ENCODE results near the gene LRP4.
"Not testable (repeated sequence)": the region's sequence is repeated elsewhere in the genome, so short reads cannot be mapped to it uniquely, and the experiment has no call there.

The LRP4 gene

DNA sequence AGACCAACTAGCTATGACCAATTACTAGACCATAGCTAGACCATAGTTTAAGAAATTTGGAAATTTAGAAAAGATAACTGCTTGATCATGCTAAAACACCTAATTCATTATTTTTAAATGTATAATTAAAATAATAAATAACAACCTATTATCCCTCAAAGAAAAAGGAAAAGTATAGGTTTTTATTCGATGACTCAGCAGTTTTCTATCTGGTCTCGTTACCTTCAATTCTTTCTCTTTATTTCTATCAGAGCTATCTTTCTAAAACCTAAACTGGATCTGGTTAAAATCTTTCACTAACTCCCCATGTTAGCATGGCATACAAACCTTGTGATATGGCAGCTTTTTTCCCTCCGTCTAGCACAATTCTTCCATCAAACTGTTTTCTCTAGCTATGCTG lies 45.5 kb upstream of the LRP4 start:
- Histone ChIP-seq H3K27ac (replicated peaks) (no peak overlapping the region), H3K4me3 (replicated peaks; ENCODE audit: insufficient read depth, low read length) (no peak overlapping the region), H3K27me3 (ENCODE audit: insufficient read depth, poor library complexity, severe bottlenecking) (no peaks in the 10 kb centered on the region)
- DNase-seq (ENCODE audit: low read depth in 1 of 2, low spot score in 1 of 2): no peak
- TF ChIP-seq GABPA (IDR thresholded peaks at IDR 0.05; ENCODE audit: low read depth): no peak
- no peak for TF ChIP-seq POLR2AphosphoS5 (IDR thresholded peaks at IDR 0.05; ENCODE audit: low read depth)
- TF ChIP-seq, protein P1, sequence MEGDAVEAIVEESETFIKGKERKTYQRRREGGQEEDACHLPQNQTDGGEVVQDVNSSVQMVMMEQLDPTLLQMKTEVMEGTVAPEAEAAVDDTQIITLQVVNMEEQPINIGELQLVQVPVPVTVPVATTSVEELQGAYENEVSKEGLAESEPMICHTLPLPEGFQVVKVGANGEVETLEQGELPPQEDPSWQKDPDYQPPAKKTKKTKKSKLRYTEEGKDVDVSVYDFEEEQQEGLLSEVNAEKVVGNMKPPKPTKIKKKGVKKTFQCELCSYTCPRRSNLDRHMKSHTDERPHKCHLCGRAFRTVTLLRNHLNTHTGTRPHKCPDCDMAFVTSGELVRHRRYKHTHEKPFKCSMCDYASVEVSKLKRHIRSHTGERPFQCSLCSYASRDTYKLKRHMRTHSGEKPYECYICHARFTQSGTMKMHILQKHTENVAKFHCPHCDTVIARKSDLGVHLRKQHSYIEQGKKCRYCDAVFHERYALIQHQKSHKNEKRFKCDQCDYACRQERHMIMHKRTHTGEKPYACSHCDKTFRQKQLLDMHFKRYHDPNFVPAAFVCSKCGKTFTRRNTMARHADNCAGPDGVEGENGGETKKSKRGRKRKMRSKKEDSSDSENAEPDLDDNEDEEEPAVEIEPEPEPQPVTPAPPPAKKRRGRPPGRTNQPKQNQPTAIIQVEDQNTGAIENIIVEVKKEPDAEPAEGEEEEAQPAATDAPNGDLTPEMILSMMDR (IDR thresholded peaks at IDR 0.05; ENCODE audit: insufficient read depth, low read length): no peak

DNA sequence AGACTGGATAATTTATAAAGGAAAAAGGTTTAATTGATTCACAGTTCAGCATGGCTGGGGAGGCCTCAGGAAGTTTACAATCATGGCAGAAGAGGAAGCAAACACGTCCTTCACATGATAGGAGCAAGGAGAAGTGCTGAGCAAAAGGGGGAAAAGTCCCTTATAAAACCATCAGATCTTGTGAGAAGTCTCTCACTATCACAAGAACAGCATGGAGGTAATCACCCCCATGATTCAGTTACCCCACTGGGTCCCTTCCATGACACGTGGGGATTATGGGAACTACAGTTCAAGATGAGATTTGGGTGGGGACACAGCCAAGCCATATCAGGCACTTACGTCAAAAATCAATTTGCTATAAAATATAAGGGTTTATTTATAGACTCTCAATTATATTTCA lies 43.5 kb upstream of the LRP4 start:
- DNase-seq (ENCODE audit: low read depth in 1 of 2, low spot score in 1 of 2); H3K27ac ChIP-seq (replicated peaks); H3K4me3 ChIP-seq (replicated peaks; ENCODE audit: insufficient read depth, low read length); H3K27me3 ChIP-seq (ENCODE audit: insufficient read depth, poor library complexity, severe bottlenecking): not testable (repeated sequence)

DNA sequence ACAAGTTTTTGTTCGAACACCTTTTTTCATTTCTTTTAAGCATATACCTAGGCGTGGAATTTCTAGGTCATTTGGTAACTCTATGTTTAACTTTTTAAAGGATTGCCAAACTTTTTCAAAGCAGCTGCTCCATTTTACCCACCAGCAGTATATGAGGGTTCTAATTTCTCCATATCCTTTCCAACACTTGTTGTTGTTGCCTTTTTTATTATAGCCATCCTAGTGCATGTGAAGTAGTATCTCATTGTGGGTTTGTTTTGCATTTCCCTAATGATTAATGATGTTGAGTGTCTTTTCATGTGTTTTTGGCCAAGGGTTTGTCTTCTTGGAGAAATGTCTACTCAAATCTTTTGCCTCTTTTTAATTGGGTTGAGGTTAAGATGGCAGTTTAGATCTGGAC lies 42.7 kb upstream of the LRP4 start:
- TF ChIP-seq GABPA (IDR thresholded peaks at IDR 0.05; ENCODE audit: low read depth) (no peak), SPI1 (IDR thresholded peaks at IDR 0.05; ENCODE audit: borderline replicate concordance, low read depth) (no peak), POLR2AphosphoS5 (IDR thresholded peaks at IDR 0.05; ENCODE audit: low read depth) (no peak)
- TF ChIP-seq, protein P2, sequence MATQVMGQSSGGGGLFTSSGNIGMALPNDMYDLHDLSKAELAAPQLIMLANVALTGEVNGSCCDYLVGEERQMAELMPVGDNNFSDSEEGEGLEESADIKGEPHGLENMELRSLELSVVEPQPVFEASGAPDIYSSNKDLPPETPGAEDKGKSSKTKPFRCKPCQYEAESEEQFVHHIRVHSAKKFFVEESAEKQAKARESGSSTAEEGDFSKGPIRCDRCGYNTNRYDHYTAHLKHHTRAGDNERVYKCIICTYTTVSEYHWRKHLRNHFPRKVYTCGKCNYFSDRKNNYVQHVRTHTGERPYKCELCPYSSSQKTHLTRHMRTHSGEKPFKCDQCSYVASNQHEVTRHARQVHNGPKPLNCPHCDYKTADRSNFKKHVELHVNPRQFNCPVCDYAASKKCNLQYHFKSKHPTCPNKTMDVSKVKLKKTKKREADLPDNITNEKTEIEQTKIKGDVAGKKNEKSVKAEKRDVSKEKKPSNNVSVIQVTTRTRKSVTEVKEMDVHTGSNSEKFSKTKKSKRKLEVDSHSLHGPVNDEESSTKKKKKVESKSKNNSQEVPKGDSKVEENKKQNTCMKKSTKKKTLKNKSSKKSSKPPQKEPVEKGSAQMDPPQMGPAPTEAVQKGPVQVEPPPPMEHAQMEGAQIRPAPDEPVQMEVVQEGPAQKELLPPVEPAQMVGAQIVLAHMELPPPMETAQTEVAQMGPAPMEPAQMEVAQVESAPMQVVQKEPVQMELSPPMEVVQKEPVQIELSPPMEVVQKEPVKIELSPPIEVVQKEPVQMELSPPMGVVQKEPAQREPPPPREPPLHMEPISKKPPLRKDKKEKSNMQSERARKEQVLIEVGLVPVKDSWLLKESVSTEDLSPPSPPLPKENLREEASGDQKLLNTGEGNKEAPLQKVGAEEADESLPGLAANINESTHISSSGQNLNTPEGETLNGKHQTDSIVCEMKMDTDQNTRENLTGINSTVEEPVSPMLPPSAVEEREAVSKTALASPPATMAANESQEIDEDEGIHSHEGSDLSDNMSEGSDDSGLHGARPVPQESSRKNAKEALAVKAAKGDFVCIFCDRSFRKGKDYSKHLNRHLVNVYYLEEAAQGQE (IDR thresholded peaks at IDR 0.05; ENCODE audit: insufficient replicate concordance, low read depth): no peak
- TF ChIP-seq, protein P1 (IDR thresholded peaks at IDR 0.05; ENCODE audit: insufficient read depth, low read length): no peak

DNA sequence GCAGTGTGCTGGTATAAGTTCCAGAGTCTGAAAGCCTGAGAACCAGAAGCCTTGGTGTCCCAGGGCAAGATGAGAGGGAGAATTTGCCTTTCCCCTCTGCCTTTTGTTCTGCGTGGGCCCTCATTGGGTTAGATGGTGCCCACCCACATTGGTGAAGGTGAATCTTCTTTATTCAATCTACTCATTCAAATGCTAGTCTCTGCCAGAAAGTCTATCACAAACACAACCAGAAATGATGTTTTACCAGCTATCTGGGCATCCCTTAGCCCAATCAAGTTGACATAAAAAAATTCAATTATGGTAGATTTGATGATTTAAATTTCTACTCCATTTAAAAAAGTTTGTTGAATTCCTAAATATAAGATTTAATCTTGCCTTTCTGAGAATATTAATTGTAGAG lies 40.4 kb upstream of the LRP4 start:
- DNase-seq (ENCODE audit: low read depth in 1 of 2, low spot score in 1 of 2): no peak
- H3K4me3 ChIP-seq (replicated peaks; ENCODE audit: insufficient read depth, low read length): no peak overlapping the region
- no peak overlapping the region for H3K27ac ChIP-seq (replicated peaks)
- H3K27me3 ChIP-seq (ENCODE audit: insufficient read depth, poor library complexity, severe bottlenecking): no peaks in the 10 kb centered on the region
- no peak for TF ChIP-seq POLR2AphosphoS5 (IDR thresholded peaks at IDR 0.05; ENCODE audit: low read depth)
- no peak for TF ChIP-seq GABPA (IDR thresholded peaks at IDR 0.05; ENCODE audit: low read depth)
- no peak for TF ChIP-seq SPI1 (IDR thresholded peaks at IDR 0.05; ENCODE audit: borderline replicate concordance, low read depth)
- TF ChIP-seq, protein P2 (IDR thresholded peaks at IDR 0.05; ENCODE audit: insufficient replicate concordance, low read depth): no peak
- TF ChIP-seq, protein P1 (IDR thresholded peaks at IDR 0.05; ENCODE audit: insufficient read depth, low read length): no peak

More for the DNA sequence above, 42.7 kb upstream of the LRP4 start:
- Histone ChIP-seq H3K4me3 (replicated peaks; ENCODE audit: insufficient read depth, low read length) (no peak overlapping the region), H3K27ac (replicated peaks) (no peak overlapping the region), H3K27me3 (ENCODE audit: insufficient read depth, poor library complexity, severe bottlenecking) (no peaks in the 10 kb centered on the region)
- DNase-seq (ENCODE audit: low read depth in 1 of 2, low spot score in 1 of 2): no peak
